ENCODE measurements around the gene TOMM7.

TOMM7 gene

DNA sequence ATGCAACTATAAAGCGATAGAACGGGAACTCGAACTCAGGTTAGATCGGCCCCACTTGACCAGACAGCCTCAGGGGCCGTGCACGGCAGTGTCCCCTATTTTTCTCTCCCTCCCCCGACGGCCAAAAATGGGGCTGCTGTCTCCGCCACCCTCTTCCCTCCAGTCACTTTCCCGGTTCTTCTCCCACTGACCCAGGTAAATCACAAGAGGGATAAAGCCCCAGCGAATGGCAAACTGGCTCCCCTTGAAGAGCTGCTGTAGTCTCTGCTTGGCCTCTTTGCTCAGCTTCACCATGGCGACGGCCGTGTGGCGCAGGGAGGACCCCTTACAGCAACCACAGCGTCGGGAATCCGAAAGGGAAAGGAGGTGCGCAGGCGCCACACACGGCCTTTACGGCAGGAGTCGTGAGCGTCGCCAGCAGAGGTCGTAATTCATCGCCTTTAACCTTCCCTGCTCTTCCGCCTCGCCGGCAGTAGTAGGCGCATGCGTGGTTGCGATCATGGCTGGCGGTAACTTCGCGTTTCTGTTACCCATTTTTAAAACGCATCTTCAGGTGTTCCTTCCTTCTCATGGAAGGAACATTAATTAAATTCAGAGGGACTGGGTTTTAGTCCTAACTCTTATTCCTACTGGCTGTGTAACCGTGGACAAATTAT lies at the start of gene TOMM7:
Gene TOMM7, minus strand, starts transcription at position 364 of the 656 bp plus-strand sequence. Its CDS starts 70 bp downstream, at position 294.
- peak; percentile 99 for DNase-seq

DNA sequence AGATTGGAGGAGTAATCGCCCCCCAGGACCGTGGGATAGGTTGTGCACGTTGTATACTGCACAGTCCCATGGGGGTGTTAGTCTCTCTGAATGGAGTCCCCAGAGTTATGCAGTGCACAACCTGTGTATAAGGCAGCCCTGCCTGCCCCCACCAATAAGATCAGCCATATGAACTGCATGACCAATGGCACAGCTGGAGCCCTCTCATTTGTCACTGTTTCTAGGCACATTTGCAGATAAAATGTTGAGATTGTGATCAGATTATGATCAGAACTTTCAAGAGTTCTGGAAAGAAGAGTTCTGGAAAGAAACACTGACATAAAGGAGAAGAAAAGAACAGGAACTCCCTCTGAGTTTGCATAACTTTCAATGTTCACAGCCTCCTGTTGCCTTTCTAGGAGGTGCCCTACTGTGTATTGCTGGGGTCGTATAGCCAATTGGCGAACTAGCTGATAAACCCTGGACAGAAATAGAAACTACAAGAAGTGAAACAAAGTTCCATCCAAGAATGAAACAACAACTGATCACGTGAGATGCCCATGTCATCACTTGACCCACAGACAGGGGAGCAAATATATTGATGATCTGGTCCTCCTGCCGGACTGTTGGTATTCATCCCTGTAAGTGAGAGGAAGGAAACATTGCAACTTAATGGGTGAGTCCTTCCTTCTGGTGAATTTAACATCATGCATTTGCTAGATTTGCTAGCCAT lies 49.6 kb upstream of the TOMM7 start:
- DNase-seq: no peak

DNA sequence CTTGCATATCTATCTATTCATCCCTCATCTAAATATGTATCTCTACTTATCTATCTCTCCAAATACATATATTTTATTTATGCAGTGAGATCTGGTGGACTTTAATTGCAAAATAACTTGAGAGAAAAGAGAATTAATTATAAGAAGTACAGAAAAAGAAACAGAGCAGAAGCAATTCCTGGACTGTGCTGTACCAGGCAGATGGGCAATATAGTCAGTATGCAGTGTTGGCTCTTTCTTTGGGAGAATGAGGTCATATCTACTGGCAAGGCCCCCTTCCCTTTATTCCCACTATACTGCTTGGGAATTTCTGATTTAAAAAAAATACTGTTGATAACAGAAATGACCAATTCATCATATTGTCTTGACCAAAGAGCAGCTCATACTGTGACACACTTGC lies 49.0 kb upstream of the TOMM7 start:
- no peak for DNase-seq

DNA sequence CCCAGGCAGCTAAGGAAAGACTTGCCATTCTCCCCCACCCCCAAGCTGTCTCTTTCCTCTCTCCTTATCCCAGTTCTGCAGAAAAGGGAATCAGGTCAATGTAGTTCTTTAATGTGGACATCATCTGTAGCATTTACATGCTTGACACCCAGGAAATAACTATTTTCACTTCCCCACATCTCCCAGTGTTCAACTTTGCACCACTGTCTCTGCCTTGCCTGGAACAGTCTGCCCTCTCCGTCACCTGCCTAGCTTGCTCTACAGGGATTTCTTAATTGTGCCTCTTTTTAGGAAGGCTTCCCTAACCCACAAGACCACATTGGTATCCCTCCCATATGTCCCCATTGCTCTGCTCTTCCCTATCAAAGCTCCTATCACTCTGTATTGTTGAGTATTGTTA lies 45.9 kb upstream of the TOMM7 start:
- DNase-seq: no peak

DNA sequence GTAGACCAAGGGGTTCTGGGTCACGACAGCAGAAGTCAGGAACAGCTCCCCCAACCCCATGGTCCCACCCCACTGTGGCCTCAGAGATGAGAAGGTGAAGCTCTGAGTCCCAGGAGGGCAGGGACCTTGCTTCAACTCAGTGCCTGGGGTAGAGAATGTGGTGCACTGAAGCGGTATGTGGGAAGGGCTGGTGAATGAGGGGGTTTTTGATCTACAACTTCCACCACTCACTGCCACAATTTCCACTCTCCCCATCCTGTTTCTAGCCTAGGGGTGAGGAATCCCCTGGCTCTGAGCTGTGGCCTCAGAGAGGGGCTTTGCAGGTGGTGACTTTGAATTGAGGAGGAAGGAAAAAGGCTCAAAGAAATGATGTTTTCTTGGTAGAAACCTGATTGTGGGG lies 44.9 kb upstream of the TOMM7 start:
- no peak for DNase-seq

DNA sequence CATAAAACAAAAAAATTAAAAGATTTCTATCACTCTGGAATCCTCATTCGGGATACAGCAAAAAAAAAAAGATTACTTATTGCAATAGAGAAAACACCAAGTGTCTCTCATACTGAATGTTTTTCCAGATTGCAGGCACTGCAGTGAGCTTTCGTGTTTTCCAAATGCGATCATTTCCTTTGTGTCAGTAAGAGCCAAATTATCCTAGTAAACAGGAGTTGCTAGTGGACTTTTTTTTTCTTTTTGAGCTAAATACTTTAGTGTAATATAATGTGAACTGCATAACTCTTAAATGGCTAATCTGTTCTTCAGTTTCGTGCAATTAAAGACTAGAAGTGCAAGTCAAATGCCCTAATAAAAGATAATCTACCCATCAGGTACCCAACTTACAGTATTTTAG lies 44.4 kb upstream of the TOMM7 start:
- no peak for DNase-seq

DNA sequence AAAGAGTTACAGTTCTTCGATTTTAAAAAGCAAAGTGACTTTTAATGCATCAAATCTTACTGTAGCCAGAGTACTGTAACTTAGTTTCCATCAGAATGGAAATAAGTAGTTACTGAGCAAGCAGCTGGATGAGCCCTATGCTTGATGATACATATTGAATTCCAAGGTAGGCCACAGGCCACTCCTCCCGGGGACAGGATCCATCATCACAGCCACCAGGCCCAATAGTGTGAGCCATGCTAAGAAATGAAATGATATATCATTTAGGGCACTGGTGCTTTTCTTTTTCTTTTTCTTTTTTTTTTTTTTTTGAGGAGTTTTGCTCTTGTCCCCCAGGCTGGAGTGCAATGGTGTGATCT lies 42.9 kb upstream of the TOMM7 start:
- no peak for DNase-seq

DNA sequence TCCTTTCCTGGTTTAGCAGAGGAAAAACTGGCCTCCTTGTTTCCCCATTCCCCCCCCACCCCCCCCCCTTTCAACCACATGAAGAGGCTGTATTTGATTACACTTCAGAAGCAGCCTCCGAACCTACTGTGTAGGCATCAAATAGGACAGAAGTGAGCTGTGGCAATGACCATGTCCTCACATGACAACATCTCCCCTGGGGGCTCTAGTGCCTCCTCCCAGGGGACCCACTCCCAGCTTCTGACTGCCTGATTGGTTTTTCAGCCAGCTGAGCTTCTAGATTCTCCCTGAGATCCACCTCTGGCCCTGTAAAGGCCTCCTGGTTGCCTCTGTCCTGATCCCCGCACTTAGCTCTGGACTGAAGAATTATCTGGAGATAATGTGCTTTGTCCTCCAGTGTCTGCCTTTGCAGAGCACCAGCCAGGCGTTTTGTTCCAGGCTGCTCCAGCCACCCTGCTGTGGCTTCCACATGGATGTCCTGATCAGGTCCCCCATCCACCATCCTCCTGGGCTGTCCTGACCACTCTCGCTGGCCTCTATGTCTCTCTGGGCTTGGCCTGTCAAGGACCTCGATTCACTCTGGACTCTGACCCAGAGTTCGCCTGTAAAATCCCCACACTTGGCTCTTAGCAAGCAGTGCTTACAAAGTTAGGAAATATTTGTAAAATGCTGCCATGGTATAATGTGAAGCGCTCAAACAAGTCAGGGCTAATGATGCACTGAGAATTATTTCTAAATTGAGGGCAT lies 42.4 kb upstream of the TOMM7 start:
- peak; percentile 58 for DNase-seq

DNA sequence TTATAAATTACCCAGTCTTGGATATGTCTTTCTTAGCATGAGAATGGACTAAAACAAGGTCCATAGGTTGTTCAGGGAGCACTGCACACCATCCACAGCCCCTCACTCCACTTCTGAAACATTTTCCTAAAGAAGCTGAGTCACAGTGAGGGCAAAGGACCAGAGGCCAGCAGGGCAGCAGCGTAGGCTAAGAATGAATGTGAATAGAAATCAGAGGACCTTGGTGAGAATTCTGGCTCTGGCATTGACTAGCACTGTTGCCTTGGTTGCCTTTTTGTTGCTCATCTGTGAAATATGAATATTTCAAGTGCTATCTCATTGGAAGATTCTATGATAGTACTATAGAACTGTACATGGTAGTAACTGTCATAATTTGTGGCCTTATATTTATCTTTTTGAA lies 41.7 kb upstream of the TOMM7 start:
- no peak for DNase-seq

DNA sequence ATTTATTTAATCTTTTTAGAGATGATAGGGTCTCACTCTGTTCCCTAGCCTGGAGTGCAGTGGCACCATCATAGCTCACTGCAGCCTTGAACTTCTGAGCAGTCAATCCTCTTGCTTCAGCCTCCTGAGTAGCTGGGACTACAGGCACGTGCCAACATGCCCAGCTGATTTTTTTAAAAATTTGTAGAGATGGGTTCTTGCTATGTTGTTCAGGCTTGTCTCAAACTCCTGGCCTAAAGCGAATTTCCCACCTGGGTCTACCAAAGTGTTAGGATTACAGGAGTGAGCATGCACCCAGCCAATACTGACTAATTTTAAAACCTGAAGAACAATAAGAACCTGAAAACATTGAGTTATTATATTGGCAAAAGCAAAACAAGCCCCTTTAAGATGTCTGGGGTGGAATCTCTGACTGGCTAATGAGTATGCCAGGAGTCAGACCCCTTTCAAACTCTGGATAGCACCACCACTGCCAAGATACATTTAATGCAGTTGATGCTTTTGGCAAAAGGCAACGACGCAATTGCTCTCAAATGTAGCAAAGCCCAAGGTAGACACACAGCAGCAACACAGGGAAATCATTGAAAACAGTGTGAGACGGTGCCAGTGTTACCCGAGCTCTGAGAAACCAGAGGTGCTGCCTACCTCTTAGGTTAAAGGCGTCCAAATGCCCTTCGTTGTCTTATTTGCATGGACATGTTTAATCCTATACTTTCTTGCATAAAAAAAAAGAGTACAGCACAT lies 40.7 kb upstream of the TOMM7 start:
- no peak for DNase-seq

DNA sequence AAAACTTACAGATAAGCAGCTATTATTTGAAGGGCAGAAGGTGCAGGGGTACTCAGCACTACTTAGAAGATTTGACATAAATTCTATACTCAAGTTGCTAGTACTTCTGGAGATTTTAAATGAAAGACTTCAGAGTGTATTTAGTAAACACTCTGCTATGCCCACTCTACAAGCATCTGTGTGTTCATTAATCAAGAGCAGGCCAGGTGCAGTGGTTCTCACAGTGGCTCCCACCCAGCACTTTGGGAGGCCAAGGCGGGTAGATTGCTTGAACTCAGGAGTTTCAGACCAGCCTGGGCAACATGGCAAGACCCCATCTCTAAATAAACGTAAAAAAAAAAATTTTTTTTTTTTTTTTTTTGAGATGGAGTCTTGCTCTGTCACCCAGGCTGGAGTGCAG lies 38.9 kb upstream of the TOMM7 start:
- DNase-seq: no peak

DNA sequence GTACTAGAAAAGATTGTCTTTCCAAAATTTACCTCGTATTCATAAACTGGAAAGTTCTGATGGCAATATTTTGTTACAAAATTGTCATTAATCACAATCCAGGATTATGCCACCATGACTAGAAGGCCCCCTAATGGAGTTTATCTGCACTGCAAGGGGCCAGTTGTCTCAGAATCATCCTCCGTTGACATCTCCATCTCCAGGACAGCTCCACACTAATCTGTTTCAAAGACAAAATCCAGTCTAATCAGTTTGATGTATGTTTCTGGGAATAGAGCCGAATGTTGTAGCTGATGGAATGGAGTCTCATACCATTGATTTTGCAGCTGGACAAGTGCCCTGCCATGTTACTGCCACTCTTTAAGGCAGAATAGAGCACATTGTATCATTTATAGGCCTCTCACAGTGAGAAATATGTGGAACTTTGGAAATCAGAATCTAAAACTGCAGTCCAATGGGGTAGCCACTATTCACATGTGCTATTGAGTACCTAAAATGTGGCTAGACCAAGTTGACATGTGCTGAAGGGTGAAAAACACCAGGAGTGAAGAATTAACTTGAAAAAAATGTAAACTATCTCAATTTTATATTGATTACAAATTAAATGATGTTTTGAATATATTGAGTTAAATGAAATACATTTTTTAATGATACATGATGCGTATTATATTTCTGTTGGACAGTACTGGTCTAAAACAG lies 38.3 kb upstream of the TOMM7 start:
- DNase-seq: peak; percentile 65

DNA sequence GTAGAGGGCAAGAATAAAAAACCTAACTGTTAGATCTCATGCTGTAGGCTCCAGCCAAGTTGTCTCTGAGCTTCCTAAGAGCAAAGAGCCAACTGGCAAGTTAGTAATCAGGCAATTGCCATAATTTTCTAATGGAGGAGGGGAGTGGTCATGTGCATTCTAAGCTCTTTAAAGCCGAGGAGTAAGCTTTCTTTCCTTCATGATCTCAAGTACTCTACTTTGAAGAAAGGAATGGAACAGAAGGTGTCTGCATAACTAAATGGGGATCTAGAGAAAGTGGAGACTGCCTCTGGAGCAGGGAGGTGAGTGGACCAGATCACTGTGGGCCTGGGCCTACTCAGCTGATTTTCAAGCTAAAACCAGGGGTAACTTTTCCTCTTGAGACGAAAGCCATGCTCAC lies 37.7 kb upstream of the TOMM7 start:
- peak; percentile 86 for DNase-seq

DNA sequence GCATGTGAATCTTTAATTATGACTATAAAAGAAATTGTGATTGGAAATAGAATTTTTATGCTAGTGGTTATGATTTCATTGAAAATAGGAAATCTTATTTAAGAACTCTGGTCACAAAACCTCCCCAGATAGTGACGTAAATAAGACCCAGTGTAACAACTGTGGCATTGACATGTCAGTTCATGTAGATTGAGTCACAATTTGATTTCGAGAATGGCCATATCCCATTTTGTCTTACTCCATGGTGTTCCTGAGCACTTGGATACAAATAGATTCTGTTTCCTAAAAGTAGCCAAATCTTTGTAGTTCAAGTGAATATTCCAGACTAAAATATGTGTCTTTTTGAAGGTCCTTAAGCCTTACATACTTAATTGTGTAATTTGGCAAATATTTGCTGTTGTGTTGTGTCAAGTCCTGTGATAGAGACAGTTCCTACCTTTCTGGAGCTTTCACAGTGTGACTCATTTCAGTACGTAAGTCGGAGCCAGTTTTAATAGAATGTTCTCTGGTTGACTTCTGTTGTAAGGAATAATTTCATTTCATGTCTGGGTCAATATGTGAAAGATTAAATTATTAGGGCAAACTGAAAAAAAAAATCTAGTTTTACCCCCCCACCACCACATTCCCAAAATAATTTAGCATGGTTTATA lies 37.1 kb upstream of the TOMM7 start:
- DNase-seq: no peak

DNA sequence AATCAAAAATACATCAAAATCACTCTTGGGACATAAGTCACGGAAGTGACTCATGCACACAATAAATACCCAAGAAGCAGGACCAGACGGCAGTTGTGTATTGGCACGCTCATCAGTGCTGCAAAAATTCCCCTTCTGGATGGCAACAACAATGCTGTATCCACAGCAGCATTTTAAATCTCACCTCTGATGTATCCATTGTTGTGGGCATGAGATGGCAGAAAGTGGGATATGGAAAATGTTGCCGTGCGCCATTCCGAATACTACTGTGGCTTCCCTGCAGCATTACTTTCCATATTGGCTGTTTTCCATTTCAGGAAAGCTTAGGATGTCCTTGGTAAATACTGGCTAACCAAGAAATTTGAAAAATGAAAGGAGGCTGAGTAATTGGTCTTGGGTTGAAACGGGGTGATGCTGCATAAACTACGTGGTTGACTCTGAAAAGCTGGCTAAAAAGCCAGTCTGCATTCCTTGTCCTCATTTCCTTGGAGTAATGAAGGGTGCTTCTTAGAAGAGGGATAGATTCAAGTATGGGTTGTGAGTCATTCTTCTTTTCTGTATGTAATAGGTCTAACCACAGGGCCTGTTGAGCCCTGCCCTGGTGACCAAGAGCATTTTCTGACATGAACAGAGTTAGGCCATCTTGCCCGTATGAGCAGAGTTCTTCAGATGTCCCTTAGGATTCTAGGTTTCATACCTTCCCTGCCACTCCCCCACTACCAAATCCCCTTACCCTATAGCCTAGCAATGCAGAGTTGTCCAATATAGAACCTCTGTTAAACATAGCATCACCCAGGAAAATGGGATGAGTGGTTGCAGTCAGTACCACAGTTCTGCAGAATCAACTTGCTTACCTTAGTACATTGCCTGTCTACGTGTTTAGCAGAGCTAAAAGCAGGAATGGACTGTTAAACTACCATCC lies 36.3 kb upstream of the TOMM7 start:
- DNase-seq: peak; percentile 26

DNA sequence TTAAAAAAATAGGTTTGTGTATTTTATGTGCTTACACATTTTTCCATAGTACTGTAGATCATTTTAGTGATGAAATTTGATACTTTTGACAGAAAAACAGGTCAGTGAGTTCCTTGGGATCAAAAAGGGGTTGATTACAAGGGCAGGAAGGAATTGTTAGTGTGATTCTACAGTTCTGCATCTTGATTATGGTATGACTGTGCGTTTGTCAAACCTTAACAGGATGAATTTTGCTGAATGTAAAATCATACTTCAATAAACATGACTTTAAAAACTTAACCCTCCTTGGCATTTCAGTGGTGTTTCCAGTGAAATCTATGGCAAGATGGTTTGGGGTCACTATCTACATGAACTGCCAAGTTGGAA lies 35.6 kb upstream of the TOMM7 start:
- DNase-seq: no peak

DNA sequence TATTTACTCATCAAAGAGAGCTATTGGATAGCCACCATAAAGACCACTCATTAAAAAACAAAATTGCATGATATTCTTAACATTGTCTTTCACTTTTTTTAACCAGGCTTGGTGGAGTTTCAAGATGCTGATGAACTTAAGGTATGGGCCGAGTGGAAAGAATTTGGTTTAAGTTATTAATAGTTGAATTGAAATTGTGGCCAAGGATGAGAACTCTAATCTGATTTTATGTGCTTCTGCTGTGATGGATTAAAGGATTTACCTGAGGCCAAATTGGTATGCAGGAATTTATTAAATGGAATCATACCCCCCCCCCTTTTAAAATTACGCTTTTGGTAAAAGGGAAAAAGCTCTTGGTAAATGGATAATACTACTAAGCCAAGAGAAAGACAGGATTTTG lies 33.8 kb upstream of the TOMM7 start:
- peak; percentile 47 for DNase-seq

DNA sequence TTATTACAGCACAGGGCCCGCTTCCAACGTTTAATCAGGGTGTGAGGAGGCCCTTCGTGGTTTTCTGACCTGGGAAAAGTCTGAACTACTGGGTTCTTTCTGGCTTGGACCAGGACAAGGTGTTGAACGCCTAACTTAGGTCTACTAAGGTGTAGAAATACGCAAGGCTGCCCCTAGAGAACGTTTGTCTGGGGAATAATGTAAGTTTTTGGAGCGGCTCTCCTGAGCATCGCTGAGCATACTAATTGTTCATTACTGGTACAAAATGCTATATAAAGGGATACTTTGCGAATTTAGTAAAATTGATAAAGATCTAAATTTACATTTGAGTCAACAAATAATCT lies 32.4 kb upstream of the TOMM7 start:
- no peak for DNase-seq

DNA sequence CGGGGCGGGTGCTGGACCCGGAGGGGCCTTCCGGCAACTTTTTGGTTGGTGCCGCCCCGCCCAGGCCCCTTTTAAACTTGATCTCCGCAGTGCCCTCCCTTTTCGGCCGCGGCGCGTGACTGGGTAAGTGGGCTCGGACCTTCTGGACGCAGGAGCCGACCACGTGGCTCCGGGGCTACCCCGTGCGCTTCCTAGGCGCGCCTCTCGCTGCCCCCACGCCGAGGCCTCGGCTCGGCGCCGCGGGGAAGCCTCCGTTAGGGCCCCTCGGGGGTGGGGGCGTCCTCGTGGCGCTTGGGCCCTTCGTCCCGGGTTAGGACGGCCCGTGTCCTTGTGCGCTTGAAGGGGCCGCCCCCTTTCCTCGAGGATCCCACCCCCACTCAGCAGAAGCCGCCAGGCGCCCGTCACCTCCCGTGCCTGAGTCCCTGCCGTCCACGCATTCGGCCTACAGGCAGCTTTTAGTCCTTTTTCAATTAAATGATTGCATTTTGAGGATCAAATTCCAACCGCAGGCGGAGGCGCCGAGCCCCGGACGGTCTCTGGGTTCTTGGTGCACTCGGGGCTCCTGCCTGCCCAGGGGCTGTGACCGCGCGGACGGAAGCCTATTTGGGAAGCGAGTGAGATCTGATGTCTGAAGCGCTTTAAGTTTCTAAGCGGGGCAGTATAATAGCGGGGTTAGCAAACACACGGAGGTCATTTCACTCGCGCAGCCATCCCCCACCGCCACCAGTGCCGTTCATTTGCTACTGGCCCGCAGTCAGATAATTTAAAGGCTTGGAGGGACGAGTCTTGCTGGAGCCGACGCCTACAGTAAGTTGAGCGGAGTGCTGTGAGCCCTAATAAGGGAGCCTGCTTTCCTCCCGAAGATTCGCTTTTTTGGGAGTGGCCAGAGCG lies 31.8 kb upstream of the TOMM7 start:
- DNase-seq: peak; percentile 93

DNA sequence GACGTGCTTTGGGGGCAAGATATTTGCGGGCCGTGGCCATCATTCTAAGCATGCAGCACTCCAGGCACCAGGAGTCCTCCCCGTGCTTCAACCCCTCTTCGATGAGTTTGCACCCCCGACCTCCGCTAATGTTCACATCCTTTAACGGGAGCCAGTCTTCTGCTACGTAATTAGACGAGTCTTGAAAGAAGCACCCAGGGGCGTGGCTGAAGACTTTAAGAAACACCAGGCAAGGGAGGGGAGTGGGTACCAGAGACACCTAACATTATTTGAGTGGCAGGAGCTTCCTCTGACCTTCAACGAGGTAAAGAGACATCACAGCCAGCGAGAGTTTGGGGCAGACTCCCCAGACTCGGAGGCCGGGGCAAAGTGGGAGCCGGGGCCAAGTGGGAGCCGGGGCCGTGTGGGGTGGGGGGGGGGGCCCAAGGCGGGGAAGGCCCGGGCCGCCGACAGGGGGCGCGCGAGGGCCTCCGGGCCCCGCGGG lies 31.1 kb upstream of the TOMM7 start:
- DNase-seq: peak; percentile 80
